HepG2 (cell line): ENCODE results near the gene ABHD1. TPM values are rescaled to one million over a fixed set of nuclear protein-coding genes. Genes with fewer than 3 reads are reported as not detected.
A peak's percentile ranks its signal among the peaks of the same experiment; 100 is the strongest.

Experiments used
- AGO1 ChIP-seq: fragments of 200-400 bp; formaldehyde crosslinking; IDR thresholded peaks from 2 replicates; pipeline ENCODE4 v1.6.1; 2017; ENCODE audit warnings: mild to moderate bottlenecking, low read depth, low read length, moderate library complexity; ENCODE audit not compliant: poor library complexity, severe bottlenecking
- BRD4 ChIP-seq: sonication (generic); formaldehyde crosslinking; IDR thresholded peaks from 2 replicates; pipeline ENCODE4 v1.4.0; 2020; ENCODE audit warnings: missing genetic modification reagents
- DMAP1 ChIP-seq: IDR thresholded peaks from 2 replicates; pipeline ENCODE4 v1.6.1; 2016
- ESRRA ChIP-seq: sonication (generic); formaldehyde crosslinking; IDR thresholded peaks from 2 replicates; pipeline ENCODE4 v1.5.1; 2020; ENCODE audit warnings: mild to moderate bottlenecking, low read depth, missing genetic modification reagents
- ETV6 ChIP-seq: sonication (generic); formaldehyde crosslinking; conservative IDR thresholded peaks from 2 replicates; pipeline ENCODE4 v1.4.0; 2020; ENCODE audit warnings: missing genetic modification reagents
- FOXA3 ChIP-seq: IDR thresholded peaks from 2 replicates; pipeline ENCODE4 v1.6.1; 2016; ENCODE audit warnings: missing genetic modification reagents, missing compliant biosample characterization
- HDAC1 ChIP-seq: sonication (generic); formaldehyde crosslinking; IDR thresholded peaks from 2 replicates; pipeline ENCODE4 v1.5.1; 2020; ENCODE audit warnings: mild to moderate bottlenecking, missing genetic modification reagents
- POLR2A ChIP-seq, 2 experiments: IDR thresholded peaks; 2 replicates each; pipeline ENCODE4 v1.6.1; 2011; ENCODE audit warnings: low read depth in 2 of 2, low read length in 2 of 2, mild to moderate bottlenecking in 1 of 2, moderate library complexity in 1 of 2; ENCODE audit not compliant: insufficient read depth in 1 of 2
- POLR2AphosphoS2 ChIP-seq: IDR thresholded peaks from 2 replicates; pipeline ENCODE4 v1.6.1; 2011; ENCODE audit warnings: low read depth, low read length, improper control_type of control experiment
- SRSF1 ChIP-seq: fragments of 200-400 bp; formaldehyde crosslinking; optimal IDR thresholded peaks from 2 replicates; pipeline ENCODE3; 2017; ENCODE audit warnings: mild to moderate bottlenecking, low read depth, low read length, moderate library complexity
- ZBTB7B ChIP-seq: sonication (generic); formaldehyde crosslinking; IDR thresholded peaks from 2 replicates; pipeline ENCODE4 v1.4.0; 2020; ENCODE audit warnings: missing genetic modification reagents
- ZC3H13 ChIP-seq: sonication (generic); formaldehyde crosslinking; IDR thresholded peaks from 2 replicates; pipeline ENCODE4 v1.8.1; 2023; ENCODE audit warnings: mild to moderate bottlenecking, missing genetic modification reagents, moderate library complexity
- ZMAT3 ChIP-seq: sonication (generic); formaldehyde crosslinking; conservative IDR thresholded peaks from 2 replicates; pipeline ENCODE4 v1.7.0; 2021; ENCODE audit warnings: missing genetic modification reagents
- ZNF292 ChIP-seq: sonication (generic); formaldehyde crosslinking; IDR thresholded peaks from 2 replicates; pipeline ENCODE4 v1.8.1; 2022; ENCODE audit warnings: mild to moderate bottlenecking, low read depth, missing genetic modification reagents, borderline replicate concordance
- polyA plus RNA-seq, 8 experiments: library from polyadenylated mRNA; depleted of rRNA in 3 of 8; stranded (reverse) in 7 of 8; unstranded in 1 of 8; fragments of >200 nt; fragmentation: Illumina TruSeq in 4 of 8; extraction: Trizol in 4 of 8; gene quantifications; 2 replicates each; pipeline versions ENCODE4 v1.2.1 to v1.2.3, GENCODE V29; 2011 to 2016; ENCODE audit warnings: low read depth in 4 of 8, missing spikeins in 1 of 8, mixed read lengths in 1 of 8; ENCODE audit not compliant: insufficient read depth in 1 of 8
- total RNA-seq, 5 experiments: library from RNA; depleted of rRNA; stranded (reverse); fragments of >200 nt; fragmentation: Illumina TruSeq; extraction: Trizol; gene quantifications; 2 replicates each; pipeline ENCODE4 v1.2.3, GENCODE V29; 2016; ENCODE audit warnings: low read depth in 1 of 5
- TF ChIP-seq, protein P1 (sequence below): sonication (generic); formaldehyde crosslinking; IDR thresholded peaks from 2 replicates; pipeline ENCODE4 v1.5.1; 2020; ENCODE audit warnings: mild to moderate bottlenecking, missing genetic modification reagents, moderate library complexity
- TF ChIP-seq, protein P2 (sequence below): IDR thresholded peaks from 2 replicates; pipeline ENCODE4 v1.6.1; 2016; ENCODE audit warnings: missing genetic modification reagents, missing compliant biosample characterization
- TF ChIP-seq, protein P3 (sequence below): sonication (generic); formaldehyde crosslinking; IDR thresholded peaks from 2 replicates; pipeline ENCODE4 v1.4.0; 2020; ENCODE audit warnings: low read depth, mild to moderate bottlenecking, missing genetic modification reagents
- TF ChIP-seq, protein P4 (sequence below): sonication (generic); formaldehyde crosslinking; IDR thresholded peaks from 2 replicates; pipeline ENCODE4 v1.5.0; 2020; ENCODE audit warnings: missing genetic modification reagents
- TF ChIP-seq, protein P5 (sequence below): sonication (generic); formaldehyde crosslinking; IDR thresholded peaks from 2 replicates; pipeline ENCODE4 v1.5.0; 2020; ENCODE audit warnings: mild to moderate bottlenecking, missing genetic modification reagents

Gene ABHD1
- total and polyA plus RNA-seq, 2 of the 13 experiments (the other 11 are each of a cell fraction or from before 2014, with no cell fraction given), result 0.04 to 0.81 TPM

DNA sequence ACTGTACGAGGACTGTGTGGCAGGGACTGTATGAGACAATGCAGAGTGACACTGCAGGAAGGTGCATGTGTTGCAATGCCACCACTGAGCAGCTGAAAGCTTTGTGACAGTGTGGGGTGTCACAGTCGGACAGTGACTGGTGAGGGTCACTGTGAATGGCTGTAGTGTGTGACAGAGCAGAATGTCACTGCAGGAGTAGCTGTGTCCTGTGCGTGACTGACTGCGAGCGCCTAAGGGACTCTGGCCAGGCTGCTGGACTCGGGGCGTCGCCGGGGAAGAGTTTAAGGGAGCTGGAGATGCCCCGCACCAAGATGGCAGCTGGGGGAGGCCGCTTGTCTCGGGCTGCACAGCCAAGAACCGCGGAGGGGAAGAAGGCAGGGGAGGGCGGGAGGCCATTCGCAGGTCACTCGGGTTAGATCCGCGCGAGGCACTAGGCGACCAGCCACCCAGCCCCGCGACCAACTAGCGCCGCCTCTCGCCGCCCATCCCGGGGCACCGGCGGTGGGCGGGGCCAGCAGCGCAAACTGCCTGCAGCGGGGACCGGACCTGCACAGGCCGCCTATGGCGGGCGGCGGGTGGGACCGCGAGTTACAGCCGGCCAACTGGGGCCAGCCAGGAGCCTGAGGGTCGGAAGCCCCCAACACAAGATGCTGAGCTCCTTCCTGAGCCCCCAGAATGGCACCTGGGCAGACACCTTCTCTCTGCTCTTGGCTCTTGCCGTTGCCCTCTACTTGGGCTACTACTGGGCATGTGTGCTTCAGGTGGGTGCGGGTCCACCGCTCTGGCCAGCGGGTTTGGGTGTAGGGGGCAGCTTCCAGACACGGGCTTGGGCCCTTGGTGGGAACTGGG is at the start of gene ABHD1 (continued):
- TF ChIP-seq, protein P1, sequence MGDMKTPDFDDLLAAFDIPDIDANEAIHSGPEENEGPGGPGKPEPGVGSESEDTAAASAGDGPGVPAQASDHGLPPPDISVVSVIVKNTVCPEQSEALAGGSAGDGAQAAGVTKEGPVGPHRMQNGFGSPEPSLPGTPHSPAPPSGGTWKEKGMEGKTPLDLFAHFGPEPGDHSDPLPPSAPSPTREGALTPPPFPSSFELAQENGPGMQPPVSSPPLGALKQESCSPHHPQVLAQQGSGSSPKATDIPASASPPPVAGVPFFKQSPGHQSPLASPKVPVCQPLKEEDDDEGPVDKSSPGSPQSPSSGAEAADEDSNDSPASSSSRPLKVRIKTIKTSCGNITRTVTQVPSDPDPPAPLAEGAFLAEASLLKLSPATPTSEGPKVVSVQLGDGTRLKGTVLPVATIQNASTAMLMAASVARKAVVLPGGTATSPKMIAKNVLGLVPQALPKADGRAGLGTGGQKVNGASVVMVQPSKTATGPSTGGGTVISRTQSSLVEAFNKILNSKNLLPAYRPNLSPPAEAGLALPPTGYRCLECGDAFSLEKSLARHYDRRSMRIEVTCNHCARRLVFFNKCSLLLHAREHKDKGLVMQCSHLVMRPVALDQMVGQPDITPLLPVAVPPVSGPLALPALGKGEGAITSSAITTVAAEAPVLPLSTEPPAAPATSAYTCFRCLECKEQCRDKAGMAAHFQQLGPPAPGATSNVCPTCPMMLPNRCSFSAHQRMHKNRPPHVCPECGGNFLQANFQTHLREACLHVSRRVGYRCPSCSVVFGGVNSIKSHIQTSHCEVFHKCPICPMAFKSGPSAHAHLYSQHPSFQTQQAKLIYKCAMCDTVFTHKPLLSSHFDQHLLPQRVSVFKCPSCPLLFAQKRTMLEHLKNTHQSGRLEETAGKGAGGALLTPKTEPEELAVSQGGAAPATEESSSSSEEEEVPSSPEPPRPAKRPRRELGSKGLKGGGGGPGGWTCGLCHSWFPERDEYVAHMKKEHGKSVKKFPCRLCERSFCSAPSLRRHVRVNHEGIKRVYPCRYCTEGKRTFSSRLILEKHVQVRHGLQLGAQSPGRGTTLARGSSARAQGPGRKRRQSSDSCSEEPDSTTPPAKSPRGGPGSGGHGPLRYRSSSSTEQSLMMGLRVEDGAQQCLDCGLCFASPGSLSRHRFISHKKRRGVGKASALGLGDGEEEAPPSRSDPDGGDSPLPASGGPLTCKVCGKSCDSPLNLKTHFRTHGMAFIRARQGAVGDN, result peak; percentile 97
- peak; percentile 89 for TF ChIP-seq ZBTB7B
- TF ChIP-seq ZMAT3 (CRISPR knock-in tag), result peak; percentile 89
- TF ChIP-seq BRD4 (CRISPR knock-in tag), result peak; percentile 25
- TF ChIP-seq, protein P2, sequence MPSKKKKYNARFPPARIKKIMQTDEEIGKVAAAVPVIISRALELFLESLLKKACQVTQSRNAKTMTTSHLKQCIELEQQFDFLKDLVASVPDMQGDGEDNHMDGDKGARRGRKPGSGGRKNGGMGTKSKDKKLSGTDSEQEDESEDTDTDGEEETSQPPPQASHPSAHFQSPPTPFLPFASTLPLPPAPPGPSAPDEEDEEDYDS, result peak; percentile 51; the same call in 1 of the 2 replicates
- TF ChIP-seq ZNF292 (CRISPR knock-in tag), result peak; percentile 94
- TF ChIP-seq AGO1, result peak; percentile 57
- TF ChIP-seq DMAP1 (CRISPR knock-in tag), result peak; percentile 45; the same call in 1 of the 2 replicates
- peak; percentile 27 to 90 for TF ChIP-seq POLR2A (IDR thresholded peaks at IDR 0.05; ENCODE audit: insufficient read depth in 1 of 2, low read depth in 2 of 2, low read length in 2 of 2)
- TF ChIP-seq ETV6 (CRISPR knock-in tag), result no peak
- TF ChIP-seq, protein P3, sequence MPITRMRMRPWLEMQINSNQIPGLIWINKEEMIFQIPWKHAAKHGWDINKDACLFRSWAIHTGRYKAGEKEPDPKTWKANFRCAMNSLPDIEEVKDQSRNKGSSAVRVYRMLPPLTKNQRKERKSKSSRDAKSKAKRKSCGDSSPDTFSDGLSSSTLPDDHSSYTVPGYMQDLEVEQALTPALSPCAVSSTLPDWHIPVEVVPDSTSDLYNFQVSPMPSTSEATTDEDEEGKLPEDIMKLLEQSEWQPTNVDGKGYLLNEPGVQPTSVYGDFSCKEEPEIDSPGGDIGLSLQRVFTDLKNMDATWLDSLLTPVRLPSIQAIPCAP, result no peak
- TF ChIP-seq POLR2AphosphoS2, result peak; percentile 49; the same call in 1 of the 2 replicates
- TF ChIP-seq, protein P4, sequence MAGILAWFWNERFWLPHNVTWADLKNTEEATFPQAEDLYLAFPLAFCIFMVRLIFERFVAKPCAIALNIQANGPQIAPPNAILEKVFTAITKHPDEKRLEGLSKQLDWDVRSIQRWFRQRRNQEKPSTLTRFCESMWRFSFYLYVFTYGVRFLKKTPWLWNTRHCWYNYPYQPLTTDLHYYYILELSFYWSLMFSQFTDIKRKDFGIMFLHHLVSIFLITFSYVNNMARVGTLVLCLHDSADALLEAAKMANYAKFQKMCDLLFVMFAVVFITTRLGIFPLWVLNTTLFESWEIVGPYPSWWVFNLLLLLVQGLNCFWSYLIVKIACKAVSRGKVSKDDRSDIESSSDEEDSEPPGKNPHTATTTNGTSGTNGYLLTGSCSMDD, result peak; percentile 13; the same call in 1 of the 2 replicates
- TF ChIP-seq HDAC1 (CRISPR knock-in tag), result peak; percentile 87
- TF ChIP-seq FOXA3 (CRISPR knock-in tag), result peak; percentile 5; the same call in 1 of the 2 replicates
- peak; percentile 50; the same call in 1 of the 2 replicates for TF ChIP-seq ZC3H13 (CRISPR knock-in tag)
- TF ChIP-seq, protein P5, sequence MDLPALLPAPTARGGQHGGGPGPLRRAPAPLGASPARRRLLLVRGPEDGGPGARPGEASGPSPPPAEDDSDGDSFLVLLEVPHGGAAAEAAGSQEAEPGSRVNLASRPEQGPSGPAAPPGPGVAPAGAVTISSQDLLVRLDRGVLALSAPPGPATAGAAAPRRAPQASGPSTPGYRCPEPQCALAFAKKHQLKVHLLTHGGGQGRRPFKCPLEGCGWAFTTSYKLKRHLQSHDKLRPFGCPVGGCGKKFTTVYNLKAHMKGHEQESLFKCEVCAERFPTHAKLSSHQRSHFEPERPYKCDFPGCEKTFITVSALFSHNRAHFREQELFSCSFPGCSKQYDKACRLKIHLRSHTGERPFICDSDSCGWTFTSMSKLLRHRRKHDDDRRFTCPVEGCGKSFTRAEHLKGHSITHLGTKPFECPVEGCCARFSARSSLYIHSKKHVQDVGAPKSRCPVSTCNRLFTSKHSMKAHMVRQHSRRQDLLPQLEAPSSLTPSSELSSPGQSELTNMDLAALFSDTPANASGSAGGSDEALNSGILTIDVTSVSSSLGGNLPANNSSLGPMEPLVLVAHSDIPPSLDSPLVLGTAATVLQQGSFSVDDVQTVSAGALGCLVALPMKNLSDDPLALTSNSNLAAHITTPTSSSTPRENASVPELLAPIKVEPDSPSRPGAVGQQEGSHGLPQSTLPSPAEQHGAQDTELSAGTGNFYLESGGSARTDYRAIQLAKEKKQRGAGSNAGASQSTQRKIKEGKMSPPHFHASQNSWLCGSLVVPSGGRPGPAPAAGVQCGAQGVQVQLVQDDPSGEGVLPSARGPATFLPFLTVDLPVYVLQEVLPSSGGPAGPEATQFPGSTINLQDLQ, result peak; percentile 53; the same call in 1 of the 2 replicates
- TF ChIP-seq ESRRA (CRISPR knock-in tag), result 0 out of 2 replicates have a peak, but pooled peaks have one; percentile 18
- TF ChIP-seq SRSF1, result peak; percentile 32
